ENCODE results near the gene ABCC6. TPM values are rescaled to one million over a fixed set of nuclear protein-coding genes. Genes with fewer than 3 reads are reported as not detected.

ABCC6 gene
- total RNA-seq, 1 experiment from 2014 or later, result 1.1 TPM

DNA sequence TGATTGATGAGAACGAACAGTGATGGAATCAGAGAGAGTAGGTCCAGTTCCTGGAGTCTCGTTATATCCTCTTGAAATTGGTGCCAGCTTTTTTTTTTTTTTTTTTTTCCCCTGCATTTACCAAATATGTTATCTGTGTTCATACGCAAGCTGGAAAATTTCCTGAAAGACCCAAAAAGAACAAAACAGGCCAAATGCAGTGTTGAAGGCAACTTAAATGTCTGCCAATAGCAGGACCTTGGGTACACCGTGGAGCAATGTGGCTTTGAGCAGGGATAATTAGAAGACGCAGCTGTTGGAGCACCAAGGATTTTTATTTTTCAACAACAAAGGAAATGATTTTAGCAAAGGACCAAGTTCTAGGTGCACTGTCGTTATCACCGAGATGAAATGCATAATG, 105.0 kb downstream of the ABCC6 start:
- Histone ChIP-seq H3K23me2 (ENCODE audit: insufficient read length, low read depth, low read length, poor library complexity, severe bottlenecking) (no peaks in the 10 kb centered on the region), H4K91ac (ENCODE audit: insufficient read length, low read depth, low read length) (no peak overlapping the region), H4K5ac (ENCODE audit: insufficient read length, low read depth, low read length) (no peak overlapping the region), H2BK12ac (ENCODE audit: insufficient read length, low read depth, low read length) (no peak overlapping the region), H3K18ac (ENCODE audit: insufficient read length, low read depth, low read length) (no peak overlapping the region), H3K79me2 (ENCODE audit: insufficient read depth, low read length) (no peaks in the 10 kb centered on the region), H3K14ac (ENCODE audit: insufficient read depth, low read length) (no peak overlapping the region), H3K23ac (ENCODE audit: insufficient read length, low read depth, low read length) (no peak overlapping the region), H2BK120ac (ENCODE audit: low read depth, low read length, poor library complexity, severe bottlenecking) (no peak overlapping the region), H2BK20ac (ENCODE audit: low read depth, low read length, poor library complexity, severe bottlenecking) (no peak overlapping the region), H4K20me1 (ENCODE audit: control insufficient read depth, insufficient read depth, insufficient read length) (no peaks in the 10 kb centered on the region), H3K9me3 (ENCODE audit: control insufficient read depth, low read depth, low read length) (no peaks in the 10 kb centered on the region), H4K8ac (replicated peaks; ENCODE audit: insufficient read length, low read depth, low read length) (no peak overlapping the region), H2BK5ac (ENCODE audit: insufficient read length, low read length) (no peak overlapping the region), H3K79me1 (ENCODE audit: insufficient read depth, low read depth, low read length, poor library complexity, severe bottlenecking) (no peaks in the 10 kb centered on the region), H3K4ac (ENCODE audit: low read depth, low read length) (no peak overlapping the region), H3T11ph (ENCODE audit: low read length) (no peak overlapping the region), H3K4me1 (ENCODE audit: insufficient read depth, low read length) (no peaks in the 10 kb centered on the region), H3K9ac (ENCODE audit: extremely low read depth, insufficient read length, low read length) (no peak overlapping the region), H3K4me2 (ENCODE audit: insufficient read depth, insufficient read length, low read length) (no peak overlapping the region), H3K56ac (ENCODE audit: insufficient read length, low read depth, low read length) (no peak overlapping the region), H3K27ac (ENCODE audit: insufficient read length, low read depth, low read length) (no peak overlapping the region), H2AFZ (ENCODE audit: low read length) (no peak overlapping the region), H2BK15ac (ENCODE audit: low read depth, low read length) (no peak overlapping the region), H3K27me3 (ENCODE audit: insufficient read depth, low read length) (no peaks in the 10 kb centered on the region), H2AK5ac (ENCODE audit: insufficient read length, low read length) (no peak overlapping the region)
- TF ChIP-seq, protein P1, sequence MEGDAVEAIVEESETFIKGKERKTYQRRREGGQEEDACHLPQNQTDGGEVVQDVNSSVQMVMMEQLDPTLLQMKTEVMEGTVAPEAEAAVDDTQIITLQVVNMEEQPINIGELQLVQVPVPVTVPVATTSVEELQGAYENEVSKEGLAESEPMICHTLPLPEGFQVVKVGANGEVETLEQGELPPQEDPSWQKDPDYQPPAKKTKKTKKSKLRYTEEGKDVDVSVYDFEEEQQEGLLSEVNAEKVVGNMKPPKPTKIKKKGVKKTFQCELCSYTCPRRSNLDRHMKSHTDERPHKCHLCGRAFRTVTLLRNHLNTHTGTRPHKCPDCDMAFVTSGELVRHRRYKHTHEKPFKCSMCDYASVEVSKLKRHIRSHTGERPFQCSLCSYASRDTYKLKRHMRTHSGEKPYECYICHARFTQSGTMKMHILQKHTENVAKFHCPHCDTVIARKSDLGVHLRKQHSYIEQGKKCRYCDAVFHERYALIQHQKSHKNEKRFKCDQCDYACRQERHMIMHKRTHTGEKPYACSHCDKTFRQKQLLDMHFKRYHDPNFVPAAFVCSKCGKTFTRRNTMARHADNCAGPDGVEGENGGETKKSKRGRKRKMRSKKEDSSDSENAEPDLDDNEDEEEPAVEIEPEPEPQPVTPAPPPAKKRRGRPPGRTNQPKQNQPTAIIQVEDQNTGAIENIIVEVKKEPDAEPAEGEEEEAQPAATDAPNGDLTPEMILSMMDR (conservative IDR thresholded peaks at IDR 0.05), result no peak
- H3K9me3 Mint-ChIP-seq, result no peaks in the 10 kb centered on the region; a peak in 1 of 5 replicates
- no peaks in the 10 kb centered on the region for H3K27me3 Mint-ChIP-seq (ENCODE audit: low read depth)
- H3K27ac Mint-ChIP-seq, result no peak overlapping the region
- H3K4me3 Mint-ChIP-seq, result no peak overlapping the region
- DNase-seq, result no peak
- no peaks in the 10 kb centered on the region for H3K4me1 Mint-ChIP-seq
- no CpG with 5 or more reads among the region's 7 CpGs for WGBS (ENCODE audit: extremely low coverage, insufficient read length, low lambda C conversion rate)
- peaks cover 53 to 85% (median 78%) of the 10 kb centered on the region in 3 experiments for H3K36me3 Mint-ChIP-seq (ENCODE audit: insufficient read depth in 1 of 3, low read depth in 3 of 3)
